ENCODE data around the gene ZP1. TPM values are rescaled to one million over a fixed set of nuclear protein-coding genes. Genes with fewer than 3 reads are reported as not detected.

Gene ZP1
- total and polyA plus RNA-seq, 2 of the 13 experiments (the other 11 are each of a cell fraction or from before 2014, with no cell fraction given) = 0.16 TPM; not detected in 1

GRCh38 chr11:60838132-60838531 is 29.2 kb upstream of the ZP1 start (continued):
- TF ChIP-seq KIAA2018 (CRISPR knock-in tag; IDR thresholded peaks at IDR 0.05; ENCODE audit: borderline replicate concordance) = no peak
- TF ChIP-seq MED13 (CRISPR knock-in tag; IDR thresholded peaks at IDR 0.05) = no peak
- no peak for TF ChIP-seq ZNF709 (CRISPR knock-in tag; IDR thresholded peaks at IDR 0.05)
- no peak for TF ChIP-seq ZSCAN20 (CRISPR knock-in tag; IDR thresholded peaks at IDR 0.05; ENCODE audit: borderline replicate concordance)
- no peak for TF ChIP-seq SMARCC2 (IDR thresholded peaks at IDR 0.05)
